HG03558 (cell line): Measurements from ENCODE around the gene IGFBP4.

Source experiments
- ATAC-seq: cut with Tn5 transposase; IDR thresholded peaks from one replicate; pipeline ENCODE4 v1.9.1; 2021; ENCODE audit warnings: moderate number of reproducible peaks; ENCODE audit not compliant: unreplicated experiment; ENCODE audit errors: extremely low read depth

Gene IGFBP4

GRCh38 chr17:40430272-40431230, 12.7 kb upstream of the IGFBP4 start:
- no peak for ATAC-seq

GRCh38 chr17:40431231-40431602, 12.0 kb upstream of the IGFBP4 start:
- no peak for ATAC-seq

GRCh38 chr17:40432864-40433528, 10.3 kb upstream of the IGFBP4 start:
- no peak for ATAC-seq

- no peak for ATAC-seq
These were observed 9.5 kb upstream of the IGFBP4 start for GRCh38 chr17:40433551-40434415.

- no peak for ATAC-seq
These were observed 6.6 kb upstream of the IGFBP4 start for GRCh38 chr17:40436636-40437035.

- ATAC-seq, result no peak
These were observed 6.0 kb upstream of the IGFBP4 start for GRCh38 chr17:40437095-40437732.

GRCh38 chr17:40440166-40440565, 3.1 kb upstream of the IGFBP4 start:
- ATAC-seq, result no peak

GRCh38 chr17:40442392-40443195, 656 bp upstream of the IGFBP4 start:
- no peak for ATAC-seq

GRCh38 chr17:40443988-40444899, 994 bp downstream of the IGFBP4 start:
- no peak for ATAC-seq

- ATAC-seq, result no peak
These were observed 2.7 kb downstream of the IGFBP4 start for GRCh38 chr17:40445751-40446468.

- no peak for ATAC-seq
These were observed 3.9 kb downstream of the IGFBP4 start for GRCh38 chr17:40447148-40447644.

GRCh38 chr17:40447806-40448205, 4.6 kb downstream of the IGFBP4 start:
- no peak for ATAC-seq

GRCh38 chr17:40448213-40448638, 5.0 kb downstream of the IGFBP4 start:
- no peak for ATAC-seq

- no peak for ATAC-seq
These were observed 5.5 kb downstream of the IGFBP4 start for GRCh38 chr17:40448639-40449261.

- no peak for ATAC-seq
These were observed 6.9 kb downstream of the IGFBP4 start for GRCh38 chr17:40450175-40450574.

- ATAC-seq, result no peak
These were observed 8.2 kb downstream of the IGFBP4 start for GRCh38 chr17:40451420-40451819.

- ATAC-seq, result no peak
These were observed 9.1 kb downstream of the IGFBP4 start for GRCh38 chr17:40452216-40452787.
